ELR (cell line): ENCODE measurements around the gene RNPEPL1.

Experiments
- DNase-seq: peaks from one replicate; pipeline ENCODE4 v3.0.0-alpha.2; 2015; ENCODE audit warnings: low read depth

RNPEPL1 gene

DNA sequence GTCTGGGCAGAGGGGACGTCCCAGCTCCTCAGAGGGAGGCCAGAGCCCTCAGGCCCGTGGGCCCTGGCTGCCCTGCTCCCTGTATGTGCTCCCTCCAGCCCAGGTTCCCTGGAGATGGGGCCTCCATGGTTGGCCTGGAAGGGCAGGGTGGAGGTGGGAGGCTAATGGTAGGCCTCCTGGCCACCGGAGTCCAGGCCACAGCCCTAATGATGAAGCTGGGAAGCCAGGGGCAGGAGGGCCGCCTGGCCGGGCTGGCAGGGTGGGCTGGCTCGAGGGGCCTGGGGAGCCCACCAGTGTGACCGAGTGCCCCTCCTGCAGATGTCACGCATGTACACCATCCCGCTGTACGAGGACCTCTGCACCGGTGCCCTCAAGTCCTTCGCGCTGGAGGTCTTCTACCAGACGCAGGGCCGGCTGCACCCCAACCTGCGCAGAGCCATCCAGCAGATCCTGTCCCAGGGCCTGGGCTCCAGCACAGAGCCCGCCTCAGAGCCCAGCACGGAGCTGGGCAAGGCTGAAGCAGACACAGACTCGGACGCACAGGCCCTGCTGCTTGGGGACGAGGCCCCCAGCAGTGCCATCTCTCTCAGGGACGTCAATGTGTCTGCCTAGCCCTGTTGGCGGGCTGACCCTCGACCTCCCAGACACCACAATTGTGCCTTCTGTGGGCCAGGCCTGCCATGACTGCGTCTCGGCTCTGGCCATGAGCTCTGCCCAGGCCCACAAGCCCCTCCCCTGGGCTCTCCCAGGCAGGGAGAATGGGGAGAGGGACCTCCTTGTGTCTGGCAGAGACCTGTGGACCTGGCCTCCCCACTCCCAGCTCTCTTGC is 9.2 kb downstream of the RNPEPL1 start:
- DNase-seq: no peak

DNA sequence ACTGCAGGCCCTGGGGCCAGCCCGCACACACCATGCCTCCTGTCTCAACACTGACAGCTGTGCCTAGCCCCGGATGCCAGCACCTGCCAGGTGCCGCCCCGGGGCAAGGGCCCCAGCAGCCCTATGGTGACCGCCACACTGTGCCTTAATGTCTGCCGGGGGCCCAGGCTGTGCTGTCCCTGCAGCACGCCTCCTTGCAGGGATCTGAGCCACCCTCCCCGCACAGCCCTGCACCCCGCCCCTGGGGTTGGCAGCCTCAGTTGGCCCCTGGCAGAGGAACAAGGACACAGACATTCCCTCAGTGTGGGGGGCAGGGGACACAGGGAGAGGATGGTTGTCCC is 9.8 kb downstream of the RNPEPL1 start:
- no peak for DNase-seq

DNA sequence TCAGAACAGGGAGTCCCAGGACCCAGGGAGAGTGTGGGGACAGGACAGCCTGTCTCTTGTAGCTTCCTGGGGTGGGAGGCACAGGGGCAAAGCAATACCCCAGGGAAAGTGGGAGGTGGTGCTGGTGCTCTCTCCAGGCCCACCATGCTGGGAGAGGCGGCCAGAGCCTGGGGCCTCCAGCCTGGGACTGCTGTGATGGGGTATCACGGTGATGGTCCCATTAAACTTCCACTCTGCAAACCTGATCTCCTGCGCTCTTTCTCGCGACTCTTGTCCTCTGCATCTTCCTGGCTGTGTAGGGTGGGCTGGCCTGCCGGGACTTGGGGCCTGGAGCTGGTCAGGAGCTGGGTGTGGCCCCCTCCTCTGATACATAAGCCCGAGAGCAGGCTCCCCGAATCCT is 10.2 kb downstream of the RNPEPL1 start:
- DNase-seq: no peak

DNA sequence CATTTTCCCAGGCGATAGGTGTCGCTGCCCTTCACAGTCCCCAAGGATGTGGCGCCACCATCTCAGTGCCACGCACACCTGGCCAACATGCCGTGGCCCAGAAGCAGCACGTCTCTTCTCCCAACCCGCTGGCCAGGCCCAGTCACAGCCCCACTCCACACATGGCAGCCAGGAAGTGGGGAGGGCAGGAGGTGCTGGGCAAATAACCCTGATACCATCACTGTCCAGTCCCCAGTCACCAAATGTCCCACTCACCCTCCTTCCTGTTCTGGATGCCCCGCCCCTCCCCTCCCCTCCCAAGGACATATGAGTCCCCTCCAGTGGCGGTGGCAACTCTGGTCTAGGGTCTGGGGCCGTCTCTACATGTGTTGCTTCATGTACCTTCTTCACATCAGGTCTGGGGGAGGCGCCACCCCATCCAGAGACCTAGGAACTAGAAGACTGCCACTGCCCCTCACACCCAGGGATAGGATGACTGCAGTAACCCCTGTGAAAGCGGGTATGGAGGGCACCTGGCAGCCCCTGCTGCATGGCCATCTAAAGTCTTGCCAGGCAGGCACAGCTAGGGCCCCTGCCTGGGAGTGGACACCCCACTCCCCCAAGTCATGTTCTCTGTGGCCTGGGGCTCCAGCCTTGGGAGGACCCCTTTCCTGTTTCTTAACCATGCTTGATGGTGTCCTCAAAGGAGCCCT is 10.9 kb downstream of the RNPEPL1 start:
- DNase-seq: no peak

DNA sequence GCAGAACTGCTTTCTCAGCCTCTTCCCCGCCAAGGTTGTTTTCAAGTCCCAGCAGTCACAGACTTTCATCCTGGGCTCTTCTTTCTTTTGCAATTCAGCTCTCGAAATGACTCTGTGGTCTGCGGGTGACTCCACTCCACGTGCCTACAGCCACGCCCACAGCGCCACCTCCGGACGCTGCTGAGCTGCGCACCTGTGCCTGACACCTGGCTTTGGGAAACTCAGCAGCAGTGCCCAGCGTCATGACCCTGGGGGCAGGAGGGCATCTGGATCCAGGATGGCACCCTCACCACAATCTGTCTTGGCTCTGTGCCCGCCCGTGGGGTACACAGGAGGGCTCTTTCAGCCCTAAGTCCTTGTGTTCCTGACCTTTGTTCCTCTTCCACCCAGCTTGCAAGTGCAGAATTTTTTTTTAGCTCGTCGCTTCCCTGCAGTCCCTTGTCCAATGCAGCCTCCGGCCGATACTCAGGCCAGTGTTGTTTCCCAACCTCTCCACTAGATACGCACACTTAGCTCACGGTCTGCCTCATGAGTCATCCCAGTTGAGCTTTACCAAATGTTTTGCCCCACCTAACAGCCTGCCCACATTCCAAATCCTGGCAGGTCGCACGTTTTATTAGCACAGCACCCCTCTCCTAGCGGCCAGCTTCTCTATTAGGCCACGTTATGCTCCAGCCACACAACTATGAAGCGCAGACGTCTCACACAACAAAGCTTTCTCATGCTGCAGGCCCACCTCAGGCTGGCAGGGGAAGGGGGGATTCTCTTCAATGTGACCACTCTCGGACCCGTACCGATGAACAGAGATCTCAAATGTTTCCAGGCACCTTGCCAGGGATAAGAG is 11.7 kb downstream of the RNPEPL1 start:
- DNase-seq: peak; percentile 92

DNA sequence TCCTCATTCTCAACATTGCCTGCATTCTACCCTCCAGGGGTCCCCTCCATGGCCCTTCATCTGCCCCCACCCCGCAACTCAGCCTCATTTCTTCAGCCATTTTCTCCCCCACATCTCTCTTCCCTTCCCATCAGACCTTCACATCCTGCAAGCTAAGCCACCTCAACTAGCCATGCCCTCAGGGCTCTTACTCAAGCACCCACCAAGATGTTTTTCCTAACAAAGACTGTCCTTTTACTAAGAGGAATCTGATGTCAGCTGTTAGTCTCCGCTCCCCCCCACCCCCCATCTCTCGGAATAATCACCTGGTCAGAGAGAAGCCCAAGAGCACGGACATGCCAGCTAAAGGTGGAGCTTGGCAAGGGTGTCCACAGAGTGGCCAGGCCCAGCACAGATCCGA is 13.5 kb downstream of the RNPEPL1 start:
- peak; percentile 78 for DNase-seq

DNA sequence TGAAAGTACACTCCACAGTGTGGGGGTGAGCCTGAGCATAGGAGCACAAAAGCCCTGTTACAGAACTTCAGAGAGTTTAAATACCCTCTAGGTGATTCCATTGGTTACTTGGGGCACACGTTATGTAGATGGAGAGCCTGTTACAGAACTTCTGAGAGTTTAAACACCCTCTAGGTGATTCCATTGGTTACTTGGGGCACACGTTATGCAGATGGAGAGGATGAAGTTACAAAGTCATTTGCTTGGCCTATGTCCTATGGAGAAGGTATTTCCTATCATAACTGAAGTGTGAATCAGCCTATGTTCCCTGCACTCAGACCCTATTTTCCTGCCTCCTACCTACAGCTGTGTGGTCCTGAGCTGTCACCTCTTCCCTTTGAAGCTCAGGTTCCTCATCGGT is 14.5 kb downstream of the RNPEPL1 start:
- DNase-seq: peak; percentile 65

DNA sequence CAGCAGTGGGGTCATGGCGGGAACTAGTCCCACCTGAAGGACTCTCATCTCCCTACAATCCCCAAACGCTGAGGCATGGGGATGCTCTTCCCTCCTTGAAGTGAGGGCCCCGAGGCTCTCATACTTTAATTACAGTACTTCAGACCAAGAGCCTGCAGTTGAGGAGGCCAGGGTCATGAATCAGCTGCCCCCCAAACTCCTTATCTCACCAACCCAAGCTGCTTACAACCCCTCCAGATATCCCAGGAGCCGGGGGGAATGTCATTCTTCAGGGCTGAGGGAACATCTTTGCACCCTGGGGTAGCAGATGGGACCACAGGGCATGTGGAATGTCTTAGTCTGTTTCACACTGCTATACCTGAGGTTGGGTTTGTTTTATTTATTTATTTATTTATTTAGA is 15.5 kb downstream of the RNPEPL1 start:
- no peak for DNase-seq

DNA sequence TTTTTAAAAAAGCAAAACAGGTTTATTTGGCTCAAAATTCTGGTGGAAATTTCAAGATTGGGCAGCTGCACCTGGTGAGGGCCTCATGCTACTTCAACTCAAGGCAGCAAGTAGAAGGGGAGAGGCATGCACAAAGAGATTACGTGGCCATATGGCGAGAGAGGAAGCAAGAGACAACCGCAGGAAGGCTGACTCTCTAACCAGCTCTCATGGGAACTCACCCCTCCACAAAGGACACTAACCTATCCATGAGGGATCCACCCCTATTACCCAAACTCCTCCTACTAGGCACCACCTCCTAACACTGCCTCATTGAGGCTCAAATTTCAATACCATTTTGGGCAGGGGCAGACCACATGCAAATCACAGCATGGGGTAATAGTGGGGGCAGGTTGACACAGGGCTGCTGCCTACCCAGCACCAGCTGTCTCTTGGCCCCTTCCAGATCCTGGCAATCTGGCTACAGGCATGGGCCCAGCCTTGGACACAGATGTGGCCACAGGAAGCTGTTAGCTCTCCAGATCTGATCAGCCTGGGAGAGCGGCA is 16.3 kb downstream of the RNPEPL1 start:
- peak; percentile 21 for DNase-seq

DNA sequence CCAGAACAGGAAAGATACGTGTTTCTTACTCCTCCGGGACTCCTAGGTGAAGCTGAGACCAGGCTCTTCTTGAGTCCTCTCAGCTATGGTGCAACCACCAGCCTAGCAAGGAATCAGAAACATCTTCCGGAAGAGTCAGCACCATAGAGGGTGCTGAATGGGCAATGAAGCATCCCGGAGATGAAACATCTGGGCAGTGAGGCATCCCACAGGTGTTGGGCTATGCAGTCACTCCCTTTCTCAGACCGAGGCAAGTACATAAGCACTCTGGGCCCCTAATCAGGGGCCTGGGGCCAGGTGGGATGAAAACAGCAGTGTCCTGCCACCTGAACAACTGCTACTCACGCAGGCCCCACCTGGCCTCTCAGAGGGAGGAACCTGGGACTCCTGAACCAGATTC is 16.8 kb downstream of the RNPEPL1 start:
- DNase-seq: no peak

DNA sequence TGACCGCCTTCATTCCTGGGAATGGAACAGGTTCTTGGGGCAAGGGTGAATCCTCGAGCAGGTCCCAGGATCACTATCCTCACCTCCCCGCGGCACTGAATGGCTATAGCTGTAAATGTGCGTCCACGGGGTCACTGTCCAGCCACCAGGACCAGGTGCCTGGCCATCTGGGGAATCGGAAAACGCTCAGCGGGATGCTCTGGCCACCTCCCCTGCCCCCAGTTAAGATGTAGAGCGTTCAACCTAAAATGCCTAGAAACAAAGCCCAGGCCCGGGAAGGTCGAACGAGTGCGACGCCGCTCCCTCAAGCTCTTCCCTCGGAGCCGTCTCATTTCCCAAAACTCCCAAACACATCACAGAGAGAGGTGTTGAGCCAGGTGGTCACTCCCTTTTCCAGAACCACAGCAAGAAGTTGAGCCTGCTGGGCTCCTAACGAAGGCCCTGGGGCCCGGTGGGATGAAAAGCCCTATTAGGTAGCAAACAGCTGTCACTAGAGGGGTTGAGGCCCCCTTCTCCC is 17.5 kb downstream of the RNPEPL1 start:
- DNase-seq: no peak

DNA sequence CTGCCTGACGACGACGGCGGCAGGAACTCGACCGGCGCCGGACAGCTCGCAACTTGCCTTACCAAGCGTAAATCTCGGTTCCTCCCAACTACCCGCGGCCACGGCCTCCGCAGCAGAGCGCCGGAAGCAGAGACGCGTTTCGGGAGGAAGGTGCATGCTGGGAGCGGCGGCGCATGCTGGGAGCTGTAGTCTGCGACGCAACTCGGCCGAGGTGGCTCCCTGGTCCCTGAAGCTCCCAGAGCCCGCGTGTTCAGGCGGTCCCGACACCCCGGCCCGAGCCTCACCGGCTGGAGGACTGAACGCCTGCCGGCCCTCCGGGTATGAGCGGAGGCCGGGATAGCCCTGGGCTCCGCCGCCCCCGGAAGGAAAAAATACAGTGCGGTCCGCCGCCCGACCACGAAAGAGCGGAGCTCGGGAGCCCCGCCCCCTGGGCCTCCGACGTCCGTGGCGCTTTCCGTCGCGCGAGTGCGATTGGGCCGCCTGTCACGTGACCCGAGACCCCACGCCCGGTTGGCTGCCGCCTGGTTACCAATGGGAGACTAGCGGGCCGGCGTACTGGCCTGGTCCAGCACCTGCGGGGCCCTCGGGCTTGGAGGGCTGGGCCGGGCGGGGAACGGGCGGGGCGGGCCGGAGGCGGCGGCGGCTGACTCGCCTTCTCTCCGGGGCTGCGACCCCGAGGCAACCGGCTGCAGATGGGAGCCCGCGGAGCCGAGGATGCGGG is 18.1 kb downstream of the RNPEPL1 start, which contains the start of gene CAPN10:
CAPN10 (plus strand) TSS at position 537 of the 721 bp plus-strand sequence; CDS start at position 715, 178 bp downstream.
- peak; percentile 97 for DNase-seq

DNA sequence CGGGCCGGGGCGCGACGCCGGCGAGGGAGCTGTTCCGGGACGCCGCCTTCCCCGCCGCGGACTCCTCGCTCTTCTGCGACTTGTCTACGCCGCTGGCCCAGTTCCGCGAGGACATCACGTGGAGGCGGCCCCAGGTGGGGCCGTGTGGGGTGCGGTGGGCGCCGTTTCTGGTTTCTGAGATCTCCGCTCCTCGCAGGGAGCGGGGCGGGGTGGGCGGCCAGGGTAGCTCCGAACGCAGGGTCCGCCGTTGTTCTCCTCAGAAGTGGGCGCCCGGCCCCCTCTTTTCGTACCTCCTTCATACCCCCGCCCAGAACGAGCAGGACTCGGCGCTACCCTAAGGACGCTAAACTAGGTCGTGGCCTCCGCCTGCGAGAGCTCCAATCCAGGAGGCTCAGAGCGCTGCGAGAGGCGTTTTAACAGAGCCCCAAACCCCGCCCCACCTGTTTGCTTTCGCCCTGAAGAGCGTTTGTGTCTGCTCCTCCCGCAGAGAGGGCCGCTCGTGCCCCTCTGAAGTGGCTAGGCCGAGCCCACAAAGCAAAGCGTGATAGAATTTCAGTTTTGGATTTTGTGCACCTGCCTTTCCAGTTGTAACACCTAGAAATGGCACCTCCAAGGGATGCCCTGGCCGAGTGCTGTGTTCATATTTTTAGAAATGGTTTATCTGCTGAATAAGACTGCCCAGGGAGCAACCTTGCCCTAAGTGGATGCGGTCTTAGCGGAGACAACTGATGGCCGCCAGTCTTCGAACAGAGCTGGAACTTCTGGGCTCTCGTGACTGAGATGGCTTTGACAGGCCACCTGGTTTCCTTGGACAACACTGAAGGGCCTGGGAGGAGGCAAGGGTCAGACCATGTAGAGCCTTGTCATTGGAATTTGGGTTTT is 18.9 kb downstream of the RNPEPL1 start:
- DNase-seq: peak; percentile 58

DNA sequence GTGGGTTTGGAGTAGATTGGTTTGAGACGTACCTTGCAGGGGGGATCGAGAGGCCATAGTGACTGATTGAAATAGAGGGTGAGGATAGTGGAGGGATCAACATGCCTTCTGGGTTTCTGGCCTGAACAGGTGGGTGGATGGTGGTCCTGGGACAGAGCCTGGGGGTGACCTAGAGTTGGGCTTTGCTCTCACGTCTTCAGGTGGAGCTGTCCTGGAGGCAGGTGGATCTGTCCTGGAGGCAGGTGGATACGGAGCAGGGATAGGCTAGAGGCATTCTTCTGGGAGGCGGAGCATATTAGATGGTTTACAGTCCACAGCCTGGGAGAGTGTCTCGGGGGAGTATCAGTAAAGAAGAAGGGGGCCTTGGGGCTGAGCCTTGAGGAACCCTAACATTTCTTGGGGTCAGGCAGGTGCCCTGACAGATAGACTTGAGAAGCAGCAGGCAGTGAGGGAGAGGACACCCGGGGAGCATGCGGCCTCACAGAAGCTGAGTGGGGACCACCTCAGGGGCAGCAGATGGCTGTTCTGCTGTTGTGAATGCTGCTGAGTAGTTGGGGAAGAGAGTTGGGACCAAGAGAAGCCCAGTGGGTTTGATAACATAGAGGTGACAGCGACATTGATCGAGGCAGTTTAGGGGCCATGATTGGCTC is 19.8 kb downstream of the RNPEPL1 start:
- no peak for DNase-seq

DNA sequence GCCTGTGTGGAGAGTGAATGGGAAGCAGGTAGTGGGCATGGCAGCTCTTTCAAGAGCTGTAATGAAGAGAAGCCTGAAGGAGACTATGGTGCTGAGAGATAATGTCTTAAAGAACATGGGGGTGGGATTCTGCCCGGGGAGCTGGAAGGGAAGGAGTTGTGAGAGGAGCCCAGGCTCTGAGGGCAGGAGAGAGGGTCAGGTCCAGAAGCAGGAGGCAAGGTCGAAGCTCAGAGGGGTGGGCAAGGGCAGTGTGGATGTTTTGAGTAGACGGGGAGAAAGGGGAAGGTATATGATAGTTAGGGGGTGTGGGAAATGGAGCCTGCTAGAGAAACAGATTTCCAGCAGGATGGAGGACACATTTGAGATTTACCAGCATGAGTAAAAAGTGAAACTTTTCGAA is 20.4 kb downstream of the RNPEPL1 start:
- no peak for DNase-seq

DNA sequence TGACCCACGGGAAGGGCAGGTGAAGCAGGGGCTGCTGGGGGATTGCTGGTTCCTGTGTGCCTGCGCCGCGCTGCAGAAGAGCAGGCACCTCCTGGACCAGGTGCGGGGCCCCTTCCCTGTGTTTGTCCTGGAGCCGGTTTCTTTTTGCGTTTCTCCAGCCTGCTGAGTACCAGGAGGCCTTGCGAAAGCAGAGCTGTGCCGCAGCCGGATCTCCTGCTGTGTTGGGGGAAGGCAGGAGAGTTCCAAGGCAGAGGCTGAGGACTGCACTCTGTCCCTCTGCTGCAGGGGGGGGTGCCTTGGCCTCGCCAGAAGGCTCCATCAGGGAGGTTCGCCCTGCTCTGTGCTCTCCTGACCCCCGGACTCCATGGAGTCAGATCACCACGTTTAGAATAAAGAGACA is 21.1 kb downstream of the RNPEPL1 start:
- DNase-seq: no peak

DNA sequence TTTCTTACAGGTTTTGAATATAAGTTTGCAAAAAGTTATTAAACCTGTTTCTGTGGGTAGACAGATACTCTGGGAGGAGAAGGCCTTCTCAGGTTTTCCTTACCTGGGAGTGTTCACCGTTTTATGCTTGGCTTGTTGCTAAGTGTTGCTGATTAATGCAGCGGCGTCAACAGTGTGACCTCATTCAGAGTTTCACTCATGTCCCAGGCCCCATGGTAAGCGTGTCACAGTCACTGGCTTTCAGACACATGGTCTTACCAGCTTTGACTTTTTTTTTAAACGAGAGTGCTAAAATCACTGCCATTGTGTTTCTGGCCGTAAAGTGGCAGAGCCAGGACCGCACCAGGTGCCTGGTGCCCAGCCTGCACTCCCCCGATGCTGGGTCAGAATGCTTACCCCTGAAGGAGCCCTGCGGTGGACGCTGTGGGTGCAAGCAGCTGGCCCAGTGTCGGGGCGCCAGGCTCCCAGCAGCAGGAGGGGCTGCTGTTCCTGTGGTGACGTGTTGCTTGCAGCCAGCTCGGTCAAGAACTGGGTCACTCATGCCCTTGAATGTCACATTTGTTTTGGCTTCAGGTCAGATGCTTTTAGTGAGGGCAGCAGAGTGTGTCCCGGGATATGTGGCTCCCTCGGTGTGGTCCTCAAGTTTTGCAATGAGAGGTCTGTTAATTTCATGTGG is 21.7 kb downstream of the RNPEPL1 start:
- no peak for DNase-seq

DNA sequence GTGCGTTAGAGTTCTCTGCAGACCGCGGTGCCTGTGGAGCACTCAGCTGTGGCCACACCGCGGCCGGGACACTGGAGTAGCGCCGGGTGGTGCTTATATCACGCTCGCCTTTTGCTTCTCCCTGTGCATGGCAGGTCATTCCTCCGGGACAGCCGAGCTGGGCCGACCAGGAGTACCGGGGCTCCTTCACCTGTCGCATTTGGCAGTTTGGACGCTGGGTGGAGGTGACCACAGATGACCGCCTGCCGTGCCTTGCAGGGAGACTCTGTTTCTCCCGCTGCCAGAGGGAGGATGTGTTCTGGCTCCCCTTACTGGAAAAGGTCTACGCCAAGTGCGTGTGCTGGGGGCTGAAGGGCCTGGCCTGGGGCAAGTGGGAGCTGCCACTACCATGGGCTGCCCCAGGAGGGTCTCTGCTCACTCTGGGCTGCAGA is 22.4 kb downstream of the RNPEPL1 start:
- DNase-seq: no peak

DNA sequence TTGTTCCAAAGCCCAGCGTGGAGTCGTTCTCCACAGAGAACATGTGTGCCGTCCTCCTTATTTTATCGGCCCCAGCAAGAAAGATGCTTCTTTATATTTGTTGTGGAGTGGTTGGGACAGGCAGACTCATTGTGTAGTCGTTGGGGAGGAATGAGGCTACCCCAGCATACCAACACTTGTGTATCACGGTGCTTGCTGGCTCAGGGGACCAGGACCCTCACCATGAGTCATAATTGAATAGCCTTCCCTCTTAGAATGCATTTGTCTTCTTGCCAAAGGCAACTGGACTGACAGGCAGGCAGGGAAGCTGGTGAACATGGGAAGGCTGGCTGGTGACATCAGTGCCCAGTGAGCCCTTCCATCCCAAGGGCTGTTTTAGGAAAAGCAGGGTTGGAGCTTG is 22.9 kb downstream of the RNPEPL1 start:
- peak; percentile 40 for DNase-seq
